Smooth muscle cell (in vitro differentiated cells): ENCODE results near the gene CARS1. TPM values are rescaled to one million over a fixed set of nuclear protein-coding genes. Genes with fewer than 3 reads are reported as not detected.

Experiments
- DNase-seq: peaks from one replicate; lab custom pipeline; 2025; ENCODE audit not compliant: unreplicated experiment; lab: John Stamatoyannopoulos, UW
- H2AFZ ChIP-seq: fragments of 200-600 bp; sonication (generic); 2 replicates; pipeline ENCODE4 v1.6.0; 2016; ENCODE audit warnings: antibody characterized with exemption, low read depth, mild to moderate bottlenecking
- H3F3A ChIP-seq: fragments of 200-600 bp; sonication (generic); 2 replicates; pipeline ENCODE4 v1.6.0; 2017; ENCODE audit warnings: antibody characterized with exemption, low read depth
- H3K27ac ChIP-seq: fragments of 200-600 bp; sonication (generic); 2 replicates; pipeline ENCODE4 v1.5.1; 2016; ENCODE audit warnings: low read depth, mild to moderate bottlenecking
- H3K27me3 ChIP-seq: fragments of 200-600 bp; sonication (generic); 2 replicates; pipeline ENCODE4 v1.6.1; 2016; ENCODE audit warnings: low read depth, mild to moderate bottlenecking
- H3K36me3 ChIP-seq: fragments of 200-600 bp; sonication (generic); 2 replicates; pipeline ENCODE4 v1.5.1; 2016; ENCODE audit warnings: low read depth
- H3K4me1 ChIP-seq: fragments of 200-600 bp; sonication (generic); 2 replicates; pipeline ENCODE4 v1.5.1; 2016; ENCODE audit warnings: low read depth
- H3K4me2 ChIP-seq: fragments of 200-600 bp; sonication (generic); 2 replicates; pipeline ENCODE4 v1.6.0; 2016; ENCODE audit warnings: mild to moderate bottlenecking
- H3K4me3 ChIP-seq: fragments of 200-600 bp; sonication (generic); 2 replicates; pipeline ENCODE4 v1.5.1; 2016; ENCODE audit warnings: mild to moderate bottlenecking
- H3K79me2 ChIP-seq: fragments of 200-600 bp; sonication (generic); 2 replicates; pipeline ENCODE4 v1.6.0; 2016; ENCODE audit warnings: low read depth, mild to moderate bottlenecking
- H3K9ac ChIP-seq: fragments of 200-600 bp; sonication (generic); 2 replicates; pipeline ENCODE4 v1.6.0; 2016; ENCODE audit warnings: low read depth
- H3K9me3 ChIP-seq: fragments of 200-600 bp; sonication (generic); replicated peaks from 2 replicates; pipeline ENCODE4 v1.5.1; 2016; ENCODE audit warnings: low read depth
- H4K20me1 ChIP-seq: fragments of 200-600 bp; sonication (generic); 2 replicates; pipeline ENCODE4 v1.6.0; 2016; ENCODE audit warnings: low read depth
- CTCF ChIP-seq: fragments of 200-600 bp; sonication (generic); IDR thresholded peaks from 2 replicates; pipeline ENCODE4 v1.5.1; 2017; ENCODE audit warnings: borderline replicate concordance, mild to moderate bottlenecking, antibody characterized with exemption; ENCODE audit not compliant: insufficient read depth, poor library complexity, severe bottlenecking
- WGBS: methylation state at CpG from one replicate; pipeline ENCODE4 v1.1.7; 2016; ENCODE audit warnings: low lambda C conversion rate; 5-methylcytosine and 5-hydroxymethylcytosine counted together
- polyA plus RNA-seq: library from polyadenylated mRNA; unstranded; fragments of >200 nt; fragmentation: Nextera tagmentation; extraction: Ambion mirVana; gene quantifications from 2 replicates; pipeline ENCODE4 v1.2.1, GENCODE V29; 2016
- total RNA-seq: library from RNA; depleted of rRNA; stranded (reverse); fragments of >200 nt; gene quantifications from 2 replicates; pipeline ENCODE4 v1.2.3, GENCODE V29; 2014

Gene CARS1
- total and polyA plus RNA-seq, 2 experiments from 2014 or later = 51.7 to 61.6 TPM

DNA sequence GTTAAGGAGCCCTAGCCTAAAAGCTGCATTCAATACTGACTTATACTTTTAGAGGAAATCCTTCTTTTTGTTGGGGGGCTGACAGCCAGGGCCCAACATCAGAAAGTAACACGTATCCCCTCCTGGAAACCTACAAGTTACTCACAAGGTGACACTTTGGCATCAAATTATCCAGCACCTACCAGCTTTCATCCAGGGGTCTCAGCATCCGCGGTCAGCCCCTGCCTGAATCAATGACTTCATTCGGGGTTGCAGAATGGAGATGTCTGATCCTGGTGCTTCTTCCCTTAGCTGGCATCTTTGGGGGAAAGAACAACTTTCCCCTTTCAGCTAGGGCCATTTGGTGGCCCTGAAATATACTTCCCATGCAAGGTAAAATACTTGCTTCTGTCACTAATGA is 59.8 kb downstream of the CARS1 start:
- DNase-seq = no peak
- H4K20me1 ChIP-seq = no peaks in the 10 kb centered on the region

DNA sequence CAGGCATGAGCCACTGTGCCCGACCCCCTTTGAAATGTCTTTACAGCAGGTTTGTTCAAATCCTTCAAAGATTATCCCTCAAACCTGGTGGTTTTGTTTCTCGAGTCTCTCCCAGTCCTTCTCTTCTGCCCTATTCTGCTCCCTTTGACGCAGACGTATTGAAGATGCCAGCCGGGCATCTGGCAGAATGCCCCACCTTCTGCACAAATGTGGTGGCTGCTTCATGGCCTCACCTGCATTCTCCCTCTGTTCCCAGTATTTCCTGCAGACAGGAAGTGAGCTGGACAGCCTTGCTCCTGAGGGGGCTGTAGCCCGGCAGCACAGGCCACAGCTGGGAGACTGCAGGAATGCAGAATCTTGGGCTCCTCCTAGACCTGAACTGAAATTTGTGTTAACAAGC is 60.2 kb downstream of the CARS1 start:
- Histone ChIP-seq H3K4me3 (no peak overlapping the region), H4K20me1 (no peaks in the 10 kb centered on the region), H3K4me2 (no peak overlapping the region), H3K4me1 (peaks cover 8% of the 10 kb centered on the region), H3K9ac (no peak overlapping the region), H3K9me3 (no peaks in the 10 kb centered on the region), H3K27me3 (no peaks in the 10 kb centered on the region), H3F3A (no peaks in the 10 kb centered on the region), H3K27ac (no peak overlapping the region), H2AFZ (no peak overlapping the region), H3K36me3 (no peaks in the 10 kb centered on the region), H3K79me2 (no peaks in the 10 kb centered on the region)
- TF ChIP-seq CTCF = no peak
- no peak for DNase-seq
- WGBS = 91% methylated on average over 6 of the region's 6 CpGs

More for the DNA sequence above, 59.8 kb downstream of the CARS1 start:
- Histone ChIP-seq H3K4me3 (no peak overlapping the region), H3K36me3 (no peaks in the 10 kb centered on the region), H2AFZ (no peak overlapping the region), H3K9ac (no peak overlapping the region), H3K27me3 (no peaks in the 10 kb centered on the region), H3F3A (no peaks in the 10 kb centered on the region), H3K4me1 (peaks cover 8% of the 10 kb centered on the region), H3K9me3 (no peaks in the 10 kb centered on the region), H3K27ac (no peak overlapping the region), H3K4me2 (no peak overlapping the region), H3K79me2 (no peaks in the 10 kb centered on the region)
- 98% methylated on average over 4 of the region's 4 CpGs for WGBS
- TF ChIP-seq CTCF = no peak

- no peak overlapping the region for H3K27ac ChIP-seq
- 92% methylated on average over 14 of the region's 14 CpGs for WGBS
- H3K4me3 ChIP-seq = no peak overlapping the region
Observed at GRCh38 chr11:2995893-2996554, 61.2 kb downstream of the CARS1 start.

More at GRCh38 chr11:2995893-2996554, 61.2 kb downstream of the CARS1 start:
- Histone ChIP-seq H3K36me3 (no peaks in the 10 kb centered on the region), H3K4me1 (peaks cover 8% of the 10 kb centered on the region), H3K9ac (no peak overlapping the region), H4K20me1 (peaks cover 6% of the 10 kb centered on the region), H3K4me2 (no peak overlapping the region), H2AFZ (no peak overlapping the region), H3K27me3 (no peaks in the 10 kb centered on the region), H3K9me3 (no peaks in the 10 kb centered on the region), H3F3A (no peaks in the 10 kb centered on the region), H3K79me2 (peaks cover 8% of the 10 kb centered on the region)
- DNase-seq = no peak
- no peak for TF ChIP-seq CTCF
